Hepatic stellate cell (primary cell): ENCODE results near the gene RBM46.
"Not testable (repeated sequence)": the region's sequence is repeated elsewhere in the genome, so short reads cannot be mapped to it uniquely, and the experiment has no call there.

Experiments
- DNase-seq: peaks from one replicate; pipeline ENCODE4 v3.0.0; 2011; ENCODE audit warnings: low spot score

The RBM46 gene

DNA sequence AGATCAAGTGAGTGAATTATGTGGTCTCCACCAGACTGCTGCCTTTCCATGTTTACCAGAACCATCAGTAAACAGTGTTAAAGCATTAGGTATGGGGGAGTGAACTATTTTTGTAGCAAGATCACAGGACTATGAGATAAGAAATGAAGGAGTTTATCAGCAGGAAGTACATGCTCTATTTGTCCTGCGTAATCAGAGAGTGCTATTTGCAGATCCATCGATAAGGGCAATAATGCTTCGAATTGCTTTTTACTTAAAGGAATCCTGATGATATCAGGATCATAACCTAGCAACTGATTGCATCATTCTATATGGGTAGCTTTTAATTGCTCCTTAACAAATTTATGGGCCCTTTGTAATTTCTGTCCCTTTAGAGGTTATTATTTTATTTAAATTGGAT, 57.1 kb downstream of the RBM46 start:
- no peak for DNase-seq

- no peak for DNase-seq
Measured at GRCh38 chr4:154838694-154839093, 57.6 kb downstream of the RBM46 start.

- DNase-seq = no peak
Measured at GRCh38 chr4:154854362-154854761, 73.3 kb downstream of the RBM46 start.

DNA sequence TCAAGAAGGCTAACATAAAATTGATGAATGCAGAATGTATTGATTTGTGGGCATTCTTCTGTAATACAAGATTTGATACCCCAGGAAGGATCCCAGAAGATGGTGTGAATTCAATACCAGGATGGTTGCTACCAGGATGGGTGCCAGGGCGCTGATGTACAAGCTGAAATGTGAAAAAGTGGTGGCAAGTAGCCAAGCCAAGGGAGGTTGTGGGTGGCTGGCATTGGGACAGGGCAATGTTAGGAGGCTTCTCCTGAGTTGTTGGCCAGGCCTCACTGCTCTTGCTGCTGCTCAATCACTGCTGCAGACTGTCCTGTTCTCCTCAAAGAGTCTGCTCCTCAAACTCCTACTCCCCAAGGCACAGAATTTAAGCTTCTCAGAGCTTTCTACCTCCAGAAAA, 77.1 kb downstream of the RBM46 start:
- no peak for DNase-seq

DNA sequence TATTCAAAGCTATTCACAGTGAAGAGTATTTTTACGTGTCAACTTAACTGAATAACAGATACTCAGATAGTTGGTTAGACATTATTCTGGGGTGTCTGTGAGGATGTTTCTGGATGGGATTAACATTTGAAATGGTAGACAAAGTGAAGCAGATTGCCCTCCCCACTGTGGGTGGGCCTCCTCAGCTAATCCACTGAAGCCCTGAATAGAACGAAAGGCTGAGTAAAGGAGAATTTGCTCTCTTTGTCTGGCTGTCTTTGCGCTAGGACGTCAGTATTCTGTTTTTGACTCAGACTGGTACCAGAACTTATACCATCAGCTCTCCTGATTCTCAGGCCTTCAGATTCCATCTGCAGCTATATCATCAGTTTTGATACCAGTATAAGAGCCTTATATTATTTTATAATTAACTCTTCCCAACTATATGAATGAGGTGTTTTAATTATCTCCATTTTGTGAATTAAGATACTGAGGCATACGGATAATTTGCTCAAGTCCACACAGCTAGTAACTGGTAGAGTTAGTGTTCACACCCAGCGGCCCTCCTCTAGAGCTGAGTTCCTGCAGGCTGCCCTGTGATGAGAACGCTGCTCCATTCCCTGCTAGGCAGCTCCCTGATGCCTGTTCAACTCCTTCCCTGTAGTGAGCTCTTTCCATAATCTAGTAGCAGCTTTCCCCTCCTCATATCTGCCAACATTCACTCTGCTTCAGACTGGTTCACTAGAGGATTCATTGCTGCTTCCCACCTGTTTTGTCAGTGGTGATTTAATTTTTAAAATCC, 87.5 kb downstream of the RBM46 start:
- no peak for DNase-seq

DNA sequence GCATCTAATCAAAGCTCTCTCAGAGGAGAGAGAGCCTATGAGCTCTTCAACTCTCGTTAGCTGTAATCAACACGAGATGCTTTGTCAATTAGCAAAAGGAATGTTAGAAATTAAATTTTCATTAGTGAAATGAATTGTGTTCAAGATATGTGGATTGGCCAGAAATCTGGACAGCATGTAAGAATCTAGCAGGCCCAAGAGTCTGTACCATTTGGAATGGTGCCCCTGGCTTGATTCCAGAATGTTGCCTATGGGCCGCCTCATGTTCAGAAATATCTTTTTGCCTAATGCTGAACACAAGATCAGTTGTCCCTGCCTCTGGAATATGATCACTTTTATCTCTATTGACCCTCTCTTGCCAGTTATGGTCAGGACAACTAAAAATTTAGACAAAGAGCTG, 88.2 kb downstream of the RBM46 start:
- no peak for DNase-seq

GRCh38 chr4:154872198-154872597, 91.1 kb downstream of the RBM46 start:
- DNase-seq = no peak

DNA sequence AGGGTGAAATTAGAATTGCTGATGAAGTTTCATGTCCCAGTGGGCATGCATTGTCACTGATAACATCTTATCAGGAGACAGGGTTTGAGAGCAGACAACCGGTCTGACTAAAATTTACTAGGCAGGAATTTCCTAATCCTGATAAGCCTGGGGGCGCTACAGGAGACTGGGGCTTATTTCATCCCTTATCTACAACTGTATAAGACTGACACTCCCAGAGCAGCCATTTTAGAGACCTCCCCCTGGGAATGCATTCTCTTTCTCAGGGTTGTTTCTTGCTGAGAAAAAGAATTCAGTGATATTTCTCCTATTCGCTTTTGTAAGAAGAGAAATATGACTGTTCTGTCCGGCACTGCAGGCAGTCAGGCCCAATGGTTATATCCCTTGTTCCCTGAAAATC, 93.0 kb downstream of the RBM46 start:
- DNase-seq = not testable (repeated sequence)

DNA sequence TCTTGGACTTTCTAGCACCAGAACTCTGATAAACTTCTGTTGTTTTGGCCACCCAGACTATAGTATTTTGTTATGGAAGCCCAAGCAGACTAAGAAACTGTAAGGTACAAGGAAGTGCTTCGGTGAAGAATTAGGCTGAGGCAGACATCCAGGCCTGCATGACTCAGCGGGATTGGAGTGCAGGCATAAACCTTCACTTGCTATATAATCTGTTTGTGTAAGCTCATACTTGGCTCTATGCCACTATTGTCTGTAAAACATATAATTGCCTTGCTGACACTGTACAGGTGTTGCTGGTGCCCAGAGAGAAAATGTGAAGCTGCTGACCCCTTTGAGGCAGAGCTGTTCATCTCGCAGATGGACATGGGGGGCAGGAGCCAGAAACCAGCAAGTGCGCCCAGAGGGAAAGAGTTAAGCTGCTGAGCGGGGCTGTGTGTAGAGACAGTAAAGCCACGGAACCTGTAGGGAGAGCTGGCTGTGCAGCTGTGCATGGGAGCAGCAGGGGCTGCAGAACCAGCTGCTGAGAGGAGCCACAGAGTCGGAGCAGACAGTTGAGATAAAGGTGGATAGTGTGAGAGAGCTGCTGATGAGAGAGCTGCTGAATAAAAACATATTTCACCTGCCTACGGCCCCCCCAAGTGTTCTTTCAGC, 96.2 kb downstream of the RBM46 start:
- no peak for DNase-seq
